Endothelial cell of umbilical vein (primary cell): Measurements from ENCODE around the gene ZNF362. TPM values are rescaled to one million over a fixed set of nuclear protein-coding genes. Genes with fewer than 3 reads are reported as not detected.

Source experiments
- BruUV-seq: library from RNA; stranded (reverse); fragments of 400-500 nt; replicated peaks from 2 replicates; lab custom pipeline; 2021; lab: Mats Ljungman, UMichigan
- CTCF ChIA-PET: fragments of 300-600, 350-600 bp; sonication (Branson Sonifier 250); formaldehyde crosslinking; loops from one replicate; lab custom pipeline; 2021; ENCODE audit warnings: antibody characterized with exemption, inconsistent platforms; lab: Charles Lee
- POLR2A ChIA-PET: fragments of 300-600, 350-600 bp; sonication (Branson Sonifier 250); formaldehyde crosslinking; loops from one replicate; lab custom pipeline; 2021; ENCODE audit warnings: antibody characterized with exemption, inconsistent platforms; lab: Charles Lee
- DNase-seq: peaks from one replicate; pipeline ENCODE4 v3.0.0-alpha.2; 2011; ENCODE audit warnings: low read depth, low spot score
- FAIRE-seq: peaks from 2 replicates; lab custom pipeline; 2011; peaks lifted over from hg19 to GRCh38; lab: Jason Lieb, UNC
- H2AFZ ChIP-seq: 2 replicates; pipeline ENCODE4 v1.6.0; 2012; ENCODE audit warnings: low read depth, low read length, control low read depth, inconsistent platforms
- H3K27ac ChIP-seq: 2 replicates; pipeline ENCODE4 v1.5.1; 2011; ENCODE audit warnings: low read depth, mild to moderate bottlenecking, control low read depth, low read length, moderate library complexity; ENCODE audit not compliant: insufficient read depth
- H3K27me3 ChIP-seq, 2 experiments: 2 replicates each; pipeline versions ENCODE4 v1.6.0 to v1.6.1; 2011; ENCODE audit warnings: low read length in 2 of 2, mixed read lengths in 1 of 2; ENCODE audit not compliant: control insufficient read depth in 2 of 2, insufficient read depth in 2 of 2
- H3K36me3 ChIP-seq, 2 experiments: 2 replicates in 1 of 2; 3 replicates in 1 of 2; pipeline ENCODE4 v1.5.1; 2011; ENCODE audit warnings: low read length in 2 of 2, mild to moderate bottlenecking in 1 of 2, moderate library complexity in 1 of 2; ENCODE audit not compliant: control insufficient read depth in 2 of 2, insufficient read depth in 2 of 2; ENCODE audit errors: extremely low read depth in 1 of 2
- H3K4me1 ChIP-seq: 3 replicates; pipeline ENCODE4 v1.5.1; 2011; ENCODE audit warnings: mild to moderate bottlenecking, low read length; ENCODE audit not compliant: control insufficient read depth, insufficient read depth; ENCODE audit errors: extremely low read depth
- H3K4me2 ChIP-seq: 2 replicates; pipeline ENCODE4 v1.6.1; 2011; ENCODE audit warnings: low read length, control low read depth, mixed read lengths; ENCODE audit not compliant: insufficient read depth
- H3K4me3 ChIP-seq, 3 experiments: fragments of 200-600 bp in 1 of 3; sonication (generic), shearing (Covaris generic) in 1 of 3; replicated peaks in 1 of 3; 2 replicates each; pipeline ENCODE4 v1.5.1; 2011 to 2016; ENCODE audit warnings: control low read depth in 3 of 3, low read length in 3 of 3, mild to moderate bottlenecking in 2 of 3, inconsistent platforms in 1 of 3, low read depth in 1 of 3, moderate library complexity in 1 of 3; ENCODE audit not compliant: insufficient read depth in 1 of 3
- H3K79me2 ChIP-seq: 2 replicates; pipeline ENCODE4 v1.6.0; 2012; ENCODE audit warnings: low read length, inconsistent platforms; ENCODE audit not compliant: control insufficient read depth, insufficient read depth
- H3K9ac ChIP-seq: replicated peaks from 2 replicates; pipeline ENCODE3; 2011; ENCODE audit warnings: low read length, control low read depth; ENCODE audit not compliant: insufficient read depth; ENCODE audit errors: extremely low read depth
- H3K9me1 ChIP-seq: replicated peaks from 3 replicates; pipeline ENCODE4 v1.6.0; 2011; ENCODE audit warnings: mild to moderate bottlenecking, low read length; ENCODE audit not compliant: control insufficient read depth, insufficient read depth; ENCODE audit errors: extremely low read depth
- H3K9me3 ChIP-seq: replicated peaks from 2 replicates; pipeline ENCODE4 v1.5.1; 2012; ENCODE audit warnings: low read length, inconsistent platforms; ENCODE audit not compliant: control insufficient read depth, insufficient read depth
- H4K20me1 ChIP-seq: replicated peaks from 2 replicates; pipeline ENCODE3; 2011; ENCODE audit warnings: mild to moderate bottlenecking, low read length; ENCODE audit not compliant: control insufficient read depth, insufficient read depth; ENCODE audit errors: extremely low read depth
- CTCF ChIP-seq, 2 donors: IDR thresholded peaks; 1 replicate in 1 of 2; 2 replicates in 1 of 2; pipeline ENCODE4 v1.5.1; 2011; ENCODE audit warnings: low read length in 2 of 2, mild to moderate bottlenecking in 2 of 2, moderate library complexity in 2 of 2, control low read depth in 1 of 2, inconsistent platforms in 1 of 2, low read depth in 1 of 2; ENCODE audit not compliant: insufficient read depth in 1 of 2; ENCODE audit errors: extremely low read depth in 1 of 2
- EZH2 ChIP-seq: IDR thresholded peaks from 2 replicates; pipeline ENCODE4 v1.6.1; 2012; ENCODE audit warnings: borderline replicate concordance, low read depth, mild to moderate bottlenecking, moderate library complexity, low read length, inconsistent platforms; ENCODE audit not compliant: severe bottlenecking
- FOS ChIP-seq: IDR thresholded peaks from 2 replicates; pipeline ENCODE4 v1.6.1; 2011; ENCODE audit warnings: mild to moderate bottlenecking, low read length, moderate library complexity, borderline replicate concordance; ENCODE audit not compliant: insufficient read depth
- GATA2 ChIP-seq: IDR thresholded peaks from 2 replicates; pipeline ENCODE4 v1.7.0; 2011; ENCODE audit warnings: low read depth, mild to moderate bottlenecking, moderate library complexity, mixed read lengths, low read length; ENCODE audit not compliant: insufficient read length, insufficient read depth
- JUN ChIP-seq: IDR thresholded peaks from 2 replicates; pipeline ENCODE4 v1.6.1; 2011; ENCODE audit warnings: borderline replicate concordance, low read depth; ENCODE audit not compliant: insufficient read length, insufficient read depth
- MYC ChIP-seq: IDR thresholded peaks from one replicate; pipeline ENCODE4 v1.6.1; 2011; ENCODE audit warnings: mild to moderate bottlenecking, low read depth, low read length
- POLR2A ChIP-seq: IDR thresholded peaks from 2 replicates; pipeline ENCODE4 v1.6.1; 2012; ENCODE audit warnings: low read depth, mild to moderate bottlenecking, control low read depth, low read length
- POLR2AphosphoS5 ChIP-seq: IDR thresholded peaks from 2 replicates; pipeline ENCODE4 v1.6.1; 2012; ENCODE audit warnings: low read depth, mild to moderate bottlenecking, control low read depth, low read length, moderate library complexity; ENCODE audit not compliant: insufficient read depth
- dilution Hi-C: fragments of 300-500 bp; cut with MboI; formaldehyde crosslinking; loops from one replicate; pipeline ENCODE4 v1.15.0; 2019; ENCODE audit warnings: low sequenced_read_pairs; ENCODE audit not compliant: extremely low pct_ligation_motif_present
- intact Hi-C: fragments of 100-400 bp; cut with micrococcal nuclease; formaldehyde crosslinking; loops from one replicate; pipeline ENCODE4 v1.10.0; 2022
- polyA plus RNA-seq, 4 experiments: library from polyadenylated mRNA; depleted of rRNA in 3 of 4; stranded (reverse) in 3 of 4; unstranded in 1 of 4; fragments of >200 nt; gene quantifications; 2 replicates each; pipeline versions ENCODE4 v1.2.1 to v1.2.3, GENCODE V29; 2011 to 2012; ENCODE audit warnings: missing spikeins in 1 of 4
- total RNA-seq: library from RNA; stranded (reverse); gene quantifications from 2 replicates; pipeline ENCODE4 v1.2.3, GENCODE V29; 2021
- TF ChIP-seq, protein P1 (sequence below): IDR thresholded peaks from 2 replicates; pipeline ENCODE4 v1.6.1; 2011; ENCODE audit not compliant: insufficient read depth, insufficient read length

Gene ZNF362
- total and polyA plus RNA-seq, 2 donors (not counting 3 experiments of a cell fraction or from before 2014, with no cell fraction given), result 28.4 to 35.3 TPM

- intact Hi-C loops (no loop called here), dilution Hi-C loops (no loop called here)
- FAIRE-seq, result no peak
- TF ChIP-seq EZH2, result no peak
- TF ChIP-seq, protein P1, sequence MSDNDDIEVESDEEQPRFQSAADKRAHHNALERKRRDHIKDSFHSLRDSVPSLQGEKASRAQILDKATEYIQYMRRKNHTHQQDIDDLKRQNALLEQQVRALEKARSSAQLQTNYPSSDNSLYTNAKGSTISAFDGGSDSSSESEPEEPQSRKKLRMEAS, result no peak
- TF ChIP-seq GATA2, result no peak
- TF ChIP-seq POLR2A, result no peak
- TF ChIP-seq CTCF (IDR thresholded peaks at IDR 0.05; ENCODE audit: extremely low read depth in 1 of 2, insufficient read depth in 1 of 2, low read depth in 1 of 2, low read length in 2 of 2), result no peak
- no peak for TF ChIP-seq POLR2AphosphoS5
- no peak for TF ChIP-seq MYC
- TF ChIP-seq FOS, result no peak
- no peak for TF ChIP-seq JUN
- Histone ChIP-seq H3K4me1 (no peaks in the 10 kb centered on the region), H3K27me3 (peaks cover 0 to 24% of the 10 kb centered on the region in 2 experiments), H2AFZ (no peak overlapping the region), H3K36me3 (no peaks in the 10 kb centered on the region), H3K27ac (no peak overlapping the region), H3K9me1 (no peaks in the 10 kb centered on the region), H3K79me2 (no peaks in the 10 kb centered on the region), H3K4me2 (no peak overlapping the region), H3K9ac (no peak overlapping the region), H4K20me1 (no peaks in the 10 kb centered on the region), H3K4me3 (no peak overlapping the region), H3K9me3 (no peaks in the 10 kb centered on the region)
- CTCF ChIA-PET, result interaction anchor here (1.0 to 1.1 kb wide), 2 partner anchors 46 to 207 kb away, joined by 3 read pairs; no protein-coding TSS in a partner anchor
- BruUV-seq, result no TSS peak
- DNase-seq, result no peak
- POLR2A ChIA-PET, result no interaction called here
Observed at GRCh38 chr1:33249422-33249821, 6.9 kb upstream of the ZNF362 start.
